Measurements from ENCODE around the gene DLGAP1. TPM values are rescaled to one million over a fixed set of nuclear protein-coding genes. Genes with fewer than 3 reads are reported as not detected.

DLGAP1 gene
- total and polyA plus RNA-seq, 7 donors = 0.13 to 2.6 (median 1.3) TPM; not detected in 1

DNA sequence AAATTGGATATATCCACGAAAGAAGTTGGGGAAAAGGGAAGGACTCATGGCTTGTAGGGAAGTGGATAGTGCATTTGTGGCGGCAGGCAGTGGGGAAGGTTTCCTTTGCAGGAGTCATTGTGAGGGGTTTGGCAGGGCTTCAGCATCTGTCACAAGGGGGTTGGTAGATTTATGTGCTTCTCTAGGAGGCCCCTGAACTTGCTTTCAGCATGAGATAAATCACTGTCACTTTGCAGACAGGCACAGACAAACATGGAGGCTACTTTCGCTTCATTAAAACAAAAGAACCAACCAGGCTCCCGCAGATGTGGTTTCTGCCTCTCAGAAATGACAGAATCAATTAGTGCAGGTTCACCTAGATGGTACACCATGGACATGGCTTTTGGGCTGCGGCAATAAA, 664.4 kb downstream of the DLGAP1 start:
- H3K27ac ChIP-seq = no peak overlapping the region
- no peak for DNase-seq
- H3K27me3 ChIP-seq = no peaks in the 10 kb centered on the region
- H3K36me3 ChIP-seq = no peaks in the 10 kb centered on the region
- no peaks in the 10 kb centered on the region for H3K4me1 ChIP-seq
- intact Hi-C loops (cut with DNase I) = no loop called here
- no peak overlapping the region for H3K4me3 ChIP-seq
- 28 to 73% methylated on average over 5 of the region's 5 CpGs for WGBS, 2 donors
- H3K9me3 ChIP-seq = no peaks in the 10 kb centered on the region
- TF ChIP-seq POLR2A (IDR thresholded peaks at IDR 0.05) (no peak), EP300 (IDR thresholded peaks at IDR 0.05) (no peak), POLR2AphosphoS5 (IDR thresholded peaks at IDR 0.05) (no peak)
- TF ChIP-seq, protein P1, sequence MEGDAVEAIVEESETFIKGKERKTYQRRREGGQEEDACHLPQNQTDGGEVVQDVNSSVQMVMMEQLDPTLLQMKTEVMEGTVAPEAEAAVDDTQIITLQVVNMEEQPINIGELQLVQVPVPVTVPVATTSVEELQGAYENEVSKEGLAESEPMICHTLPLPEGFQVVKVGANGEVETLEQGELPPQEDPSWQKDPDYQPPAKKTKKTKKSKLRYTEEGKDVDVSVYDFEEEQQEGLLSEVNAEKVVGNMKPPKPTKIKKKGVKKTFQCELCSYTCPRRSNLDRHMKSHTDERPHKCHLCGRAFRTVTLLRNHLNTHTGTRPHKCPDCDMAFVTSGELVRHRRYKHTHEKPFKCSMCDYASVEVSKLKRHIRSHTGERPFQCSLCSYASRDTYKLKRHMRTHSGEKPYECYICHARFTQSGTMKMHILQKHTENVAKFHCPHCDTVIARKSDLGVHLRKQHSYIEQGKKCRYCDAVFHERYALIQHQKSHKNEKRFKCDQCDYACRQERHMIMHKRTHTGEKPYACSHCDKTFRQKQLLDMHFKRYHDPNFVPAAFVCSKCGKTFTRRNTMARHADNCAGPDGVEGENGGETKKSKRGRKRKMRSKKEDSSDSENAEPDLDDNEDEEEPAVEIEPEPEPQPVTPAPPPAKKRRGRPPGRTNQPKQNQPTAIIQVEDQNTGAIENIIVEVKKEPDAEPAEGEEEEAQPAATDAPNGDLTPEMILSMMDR (IDR thresholded peaks at IDR 0.05) = no peak

DNA sequence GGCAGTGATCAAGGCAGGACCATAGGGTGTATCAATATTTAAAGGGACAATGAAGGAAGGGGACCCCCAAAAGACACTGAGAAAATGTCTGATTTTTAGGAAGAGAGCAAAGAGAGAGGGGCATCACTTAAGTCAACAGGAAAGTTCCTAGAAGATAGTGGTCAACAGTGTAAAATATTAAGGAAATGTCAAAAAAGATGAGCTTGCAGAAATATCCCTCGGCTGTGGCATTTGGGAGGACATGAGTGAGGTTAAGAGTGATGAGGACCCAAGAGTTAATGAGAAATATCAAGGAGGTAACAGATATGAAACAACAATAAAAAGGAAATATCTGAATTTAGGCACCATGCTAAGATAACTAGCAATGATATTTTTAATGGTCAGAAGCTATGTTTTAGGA, 665.6 kb downstream of the DLGAP1 start:
- no peak overlapping the region for H3K4me3 ChIP-seq
- H3K4me1 ChIP-seq = no peaks in the 10 kb centered on the region
- no peak for TF ChIP-seq POLR2AphosphoS5 (IDR thresholded peaks at IDR 0.05)
- TF ChIP-seq EP300 (IDR thresholded peaks at IDR 0.05) = no peak
- TF ChIP-seq, protein P1 (IDR thresholded peaks at IDR 0.05) = no peak
- TF ChIP-seq POLR2A (IDR thresholded peaks at IDR 0.05) = no peak
- no peaks in the 10 kb centered on the region for H3K9me3 ChIP-seq
- no peak for DNase-seq
- no peak overlapping the region for H3K27ac ChIP-seq
- 72 to 82% methylated on average over 1 of the region's 1 CpG for WGBS, 2 donors
- no peaks in the 10 kb centered on the region for H3K36me3 ChIP-seq
- intact Hi-C loops (cut with DNase I) = no loop called here
- no peaks in the 10 kb centered on the region for H3K27me3 ChIP-seq

DNA sequence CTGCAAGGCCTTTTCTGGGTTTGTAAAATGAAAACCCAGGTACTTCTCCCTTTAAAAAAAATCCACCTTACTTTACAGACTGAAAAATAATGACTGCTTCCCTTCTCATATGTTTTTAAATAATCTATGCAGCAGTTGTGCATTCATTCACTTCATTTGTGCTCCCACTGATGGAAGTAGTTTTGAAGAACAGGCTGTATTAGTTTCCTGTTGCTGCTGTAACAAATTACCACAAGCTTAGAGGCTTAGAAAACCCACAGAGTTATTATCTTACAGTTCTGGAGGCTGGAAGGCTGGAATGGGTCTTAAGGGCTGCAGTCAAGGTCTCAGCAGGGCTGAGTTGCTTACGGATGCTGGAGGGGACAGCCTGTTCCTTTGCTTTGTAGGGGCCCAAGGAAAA, 670.2 kb downstream of the DLGAP1 start:
- no peaks in the 10 kb centered on the region for H3K27me3 ChIP-seq
- 93 to 95% methylated on average over 1 of the region's 1 CpG for WGBS, 2 donors
- no peaks in the 10 kb centered on the region for H3K9me3 ChIP-seq
- no peak overlapping the region for H3K27ac ChIP-seq
- no peaks in the 10 kb centered on the region for H3K36me3 ChIP-seq
- DNase-seq = no peak
- H3K4me3 ChIP-seq = no peak overlapping the region
- TF ChIP-seq, protein P1 (IDR thresholded peaks at IDR 0.05) = no peak
- no peak for TF ChIP-seq POLR2A (IDR thresholded peaks at IDR 0.05)
- TF ChIP-seq EP300 (IDR thresholded peaks at IDR 0.05) = no peak
- TF ChIP-seq POLR2AphosphoS5 (IDR thresholded peaks at IDR 0.05) = no peak
- intact Hi-C loops (cut with DNase I) = no loop called here
- H3K4me1 ChIP-seq = no peaks in the 10 kb centered on the region

DNA sequence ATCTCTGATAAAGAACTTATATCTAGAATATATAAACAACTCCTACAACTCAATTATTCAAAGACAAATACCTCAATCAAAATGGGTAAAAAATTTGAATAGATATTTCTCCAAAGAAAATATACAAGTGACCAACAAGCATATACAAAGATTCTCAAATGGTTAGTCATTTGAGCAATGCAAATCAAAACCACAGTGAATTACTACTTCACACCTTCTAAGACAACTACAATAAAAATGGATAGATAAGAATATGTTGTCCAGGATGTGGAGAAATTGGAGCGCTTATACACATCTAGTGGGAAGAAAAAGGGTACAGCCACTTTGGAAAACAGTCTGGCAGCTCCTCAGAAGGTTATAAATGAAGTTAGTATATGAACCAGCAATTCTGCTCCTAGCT, 672.2 kb downstream of the DLGAP1 start:
- H3K9me3 ChIP-seq = no peaks in the 10 kb centered on the region
- no peaks in the 10 kb centered on the region for H3K36me3 ChIP-seq
- no peaks in the 10 kb centered on the region for H3K27me3 ChIP-seq
- no peak for DNase-seq
- no peak overlapping the region for H3K4me3 ChIP-seq
- no peak overlapping the region for H3K27ac ChIP-seq
- intact Hi-C loops (cut with DNase I) = no loop called here
- TF ChIP-seq POLR2AphosphoS5 (IDR thresholded peaks at IDR 0.05) (no peak), POLR2A (IDR thresholded peaks at IDR 0.05) (no peak), EP300 (IDR thresholded peaks at IDR 0.05) (no peak)
- TF ChIP-seq, protein P1 (IDR thresholded peaks at IDR 0.05) = no peak
- no peaks in the 10 kb centered on the region for H3K4me1 ChIP-seq
- 67 to 88% methylated on average over 1 of the region's 1 CpG for WGBS, 2 donors

DNA sequence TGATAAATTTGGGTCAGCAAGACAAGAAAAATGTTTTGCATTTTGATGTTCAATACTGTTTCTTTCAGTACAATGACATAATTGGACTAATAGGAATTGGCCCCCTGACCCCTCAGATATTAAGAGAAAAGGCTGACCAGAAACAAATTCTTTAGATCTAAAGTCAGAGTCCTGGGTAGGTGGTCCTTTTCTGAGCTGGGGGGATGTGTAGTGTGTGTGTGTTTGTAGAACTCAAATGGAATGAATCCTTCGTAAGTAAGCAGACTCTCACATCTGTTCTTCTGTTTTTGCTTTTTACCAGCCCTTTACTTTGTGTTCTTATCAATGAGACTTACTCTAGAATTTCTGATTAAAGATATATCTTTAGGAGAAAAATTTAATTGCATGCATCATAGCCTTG, 677.4 kb downstream of the DLGAP1 start:
- TF ChIP-seq POLR2A (IDR thresholded peaks at IDR 0.05) (no peak), POLR2AphosphoS5 (IDR thresholded peaks at IDR 0.05) (no peak), EP300 (IDR thresholded peaks at IDR 0.05) (no peak)
- TF ChIP-seq, protein P1 (IDR thresholded peaks at IDR 0.05) = no peak
- 45 to 92% methylated on average over 1 of the region's 1 CpG for WGBS, 2 donors

More for the DNA sequence above, 677.4 kb downstream of the DLGAP1 start:
- Histone ChIP-seq H3K4me3 (no peak overlapping the region), H3K9me3 (no peaks in the 10 kb centered on the region), H3K27ac (no peak overlapping the region), H3K27me3 (no peaks in the 10 kb centered on the region), H3K36me3 (no peaks in the 10 kb centered on the region), H3K4me1 (peaks cover 0 to 7% (median 0%) of the 10 kb centered on the region in 4 donors)
- DNase-seq = no peak
- intact Hi-C loops (cut with DNase I) = no loop called here
